Suprapubic skin (tissue), 3 donors: ENCODE data around the gene PRLR.

ENCODE experiments used
- CTCF ChIP-seq, 2 donors: fragments of 200-600 bp in 1 of 2; fragments of 450-650 bp in 1 of 2; sonication (generic) in 1 of 2; IDR thresholded peaks; one replicate each; pipeline ENCODE4 v1.5.1; 2016 to 2019; ENCODE audit warnings: antibody characterized with exemption in 2 of 2, mild to moderate bottlenecking in 1 of 2, moderate library complexity in 1 of 2
- EP300 ChIP-seq: sonication (generic); formaldehyde crosslinking; IDR thresholded peaks from one replicate; pipeline ENCODE4 v1.6.1; 2017; ENCODE audit warnings: antibody characterized with exemption

DNA sequence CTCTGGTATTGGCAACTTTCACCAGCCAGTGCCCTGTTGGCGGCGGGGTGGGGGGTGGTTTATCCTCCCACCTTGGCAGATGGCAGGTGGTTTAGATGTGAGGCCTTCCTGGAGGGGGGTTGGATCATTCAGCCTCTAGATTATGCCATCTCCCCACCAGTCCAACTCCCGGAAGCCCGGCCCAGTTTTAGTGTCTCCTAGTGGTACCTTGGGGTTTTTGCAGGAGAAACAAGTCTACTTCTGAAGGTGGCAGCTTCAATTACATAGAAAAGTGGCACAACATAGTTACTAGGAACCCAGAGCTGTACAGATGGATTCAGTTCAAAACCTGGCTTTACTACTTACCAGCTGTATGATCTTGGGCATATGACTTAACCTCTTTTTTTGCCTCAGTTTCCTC is 11.3 kb downstream of the PRLR start:
- TF ChIP-seq EP300 (no peak), CTCF (IDR thresholded peaks at IDR 0.05) (no peak)
